HepG2 (cell line): Measurements from ENCODE around the gene CTNNA1. TPM values are rescaled to one million over a fixed set of nuclear protein-coding genes. Genes with fewer than 3 reads are reported as not detected.

ENCODE experiments used
- BHLHE40 ChIP-seq: IDR thresholded peaks from 2 replicates; pipeline ENCODE4 v1.6.1; 2011; ENCODE audit warnings: low read length, improper control_type of control experiment
- CAMTA2 ChIP-seq: sonication (generic); formaldehyde crosslinking; IDR thresholded peaks from 2 replicates; pipeline ENCODE4 v1.4.0; 2020; ENCODE audit warnings: mild to moderate bottlenecking, missing genetic modification reagents, borderline replicate concordance
- JUNB ChIP-seq: sonication (generic); formaldehyde crosslinking; IDR thresholded peaks from 2 replicates; pipeline ENCODE4 v1.8.0; 2022; ENCODE audit warnings: missing genetic modification reagents, mild to moderate bottlenecking, borderline replicate concordance
- NBN ChIP-seq: fragments of 450-650 bp; conservative IDR thresholded peaks from 2 replicates; pipeline ENCODE4 v1.6.1; 2017
- NFATC3 ChIP-seq: sonication (generic); formaldehyde crosslinking; IDR thresholded peaks from 2 replicates; pipeline ENCODE4 v1.5.1; 2020; ENCODE audit warnings: mild to moderate bottlenecking, missing genetic modification reagents
- NFIB ChIP-seq: sonication (generic); formaldehyde crosslinking; IDR thresholded peaks from 2 replicates; pipeline ENCODE4 v1.9.0; 2021; ENCODE audit warnings: missing genetic modification reagents, mild to moderate bottlenecking, borderline replicate concordance
- PCBP2 ChIP-seq: fragments of 200-400 bp; formaldehyde crosslinking; optimal IDR thresholded peaks from 2 replicates; pipeline ENCODE3; 2018; ENCODE audit warnings: low read length, low read depth; ENCODE audit not compliant: poor library complexity, severe bottlenecking
- POLR2A ChIP-seq, 2 experiments: IDR thresholded peaks; 2 replicates each; pipeline ENCODE4 v1.6.1; 2011; ENCODE audit warnings: low read depth in 2 of 2, low read length in 2 of 2, mild to moderate bottlenecking in 1 of 2, moderate library complexity in 1 of 2; ENCODE audit not compliant: insufficient read depth in 1 of 2
- RCOR2 ChIP-seq: IDR thresholded peaks from 2 replicates; pipeline ENCODE4 v1.6.1; 2016; ENCODE audit warnings: missing biosample characterization, missing genetic modification reagents
- SAP130 ChIP-seq: IDR thresholded peaks from 2 replicates; pipeline ENCODE4 v1.6.1; 2016; ENCODE audit warnings: low read depth
- ZNF260 ChIP-seq: sonication (generic); formaldehyde crosslinking; IDR thresholded peaks from 2 replicates; pipeline ENCODE4 v1.4.0; 2020; ENCODE audit warnings: missing genetic modification reagents, low read depth, mild to moderate bottlenecking, borderline replicate concordance
- ZSCAN12 ChIP-seq: sonication (generic); formaldehyde crosslinking; IDR thresholded peaks from 2 replicates; pipeline ENCODE4 v1.9.0; 2021; ENCODE audit warnings: mild to moderate bottlenecking, missing genetic modification reagents
- ZSCAN25 ChIP-seq: sonication (generic); formaldehyde crosslinking; IDR thresholded peaks from 2 replicates; pipeline ENCODE4 v1.8.0; 2022; ENCODE audit warnings: mild to moderate bottlenecking, missing genetic modification reagents
- polyA plus RNA-seq, 8 experiments: library from polyadenylated mRNA; depleted of rRNA in 3 of 8; stranded (reverse) in 7 of 8; unstranded in 1 of 8; fragments of >200 nt; fragmentation: Illumina TruSeq in 4 of 8; extraction: Trizol in 4 of 8; gene quantifications; 2 replicates each; pipeline versions ENCODE4 v1.2.1 to v1.2.3, GENCODE V29; 2011 to 2016; ENCODE audit warnings: low read depth in 4 of 8, missing spikeins in 1 of 8, mixed read lengths in 1 of 8; ENCODE audit not compliant: insufficient read depth in 1 of 8
- total RNA-seq, 5 experiments: library from RNA; depleted of rRNA; stranded (reverse); fragments of >200 nt; fragmentation: Illumina TruSeq; extraction: Trizol; gene quantifications; 2 replicates each; pipeline ENCODE4 v1.2.3, GENCODE V29; 2016; ENCODE audit warnings: low read depth in 1 of 5
- TF ChIP-seq, protein P1 (sequence below): fragments of 450-650 bp; IDR thresholded peaks from 2 replicates; pipeline ENCODE4 v1.6.1; 2016
- TF ChIP-seq, protein P2 (sequence below): sonication (generic); formaldehyde crosslinking; IDR thresholded peaks from 2 replicates; pipeline ENCODE4 v1.9.0; 2021; ENCODE audit warnings: mild to moderate bottlenecking, missing genetic modification reagents
- TF ChIP-seq, protein P3 (sequence below): sonication (generic); formaldehyde crosslinking; conservative IDR thresholded peaks from 2 replicates; pipeline ENCODE4 v1.8.1; 2023; ENCODE audit warnings: missing genetic modification reagents
- TF ChIP-seq, protein P4 (sequence below): sonication (generic); formaldehyde crosslinking; IDR thresholded peaks from 2 replicates; pipeline ENCODE4 v1.4.0; 2020; ENCODE audit warnings: missing genetic modification reagents

CTNNA1 gene
- total and polyA plus RNA-seq, 2 of the 13 experiments (the other 11 are each of a cell fraction or from before 2014, with no cell fraction given): 66.8 to 162 TPM

DNA sequence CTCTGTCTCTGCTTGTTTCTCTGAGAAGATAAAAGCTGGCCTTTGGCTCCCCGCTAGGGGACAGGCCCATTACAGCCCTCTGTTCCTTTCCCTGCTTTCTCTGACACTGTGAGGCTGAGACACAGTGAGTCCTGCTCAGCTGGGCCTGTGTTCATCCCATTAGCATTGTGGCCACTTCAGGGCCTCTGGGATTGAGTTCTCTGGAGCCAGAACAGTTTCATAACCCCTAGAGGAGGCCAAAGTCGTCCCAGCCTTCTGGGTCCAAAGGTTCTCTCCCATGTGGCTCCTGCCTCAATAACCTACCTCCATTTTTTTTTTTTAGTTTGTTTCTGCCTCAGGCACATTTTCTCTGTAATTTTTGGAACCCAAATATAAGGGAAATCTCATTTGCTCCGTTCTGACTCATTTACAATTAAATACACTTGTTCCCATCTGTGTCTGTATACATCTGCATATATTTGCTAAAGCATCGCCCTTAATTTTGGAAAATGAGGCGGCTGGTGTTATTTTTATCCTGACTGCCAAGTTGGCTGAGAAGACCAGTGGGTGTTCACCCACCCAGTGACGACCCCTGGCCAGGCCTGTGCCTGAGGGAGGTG, 27.3 kb upstream of the CTNNA1 start (continued):
- TF ChIP-seq, protein P1, sequence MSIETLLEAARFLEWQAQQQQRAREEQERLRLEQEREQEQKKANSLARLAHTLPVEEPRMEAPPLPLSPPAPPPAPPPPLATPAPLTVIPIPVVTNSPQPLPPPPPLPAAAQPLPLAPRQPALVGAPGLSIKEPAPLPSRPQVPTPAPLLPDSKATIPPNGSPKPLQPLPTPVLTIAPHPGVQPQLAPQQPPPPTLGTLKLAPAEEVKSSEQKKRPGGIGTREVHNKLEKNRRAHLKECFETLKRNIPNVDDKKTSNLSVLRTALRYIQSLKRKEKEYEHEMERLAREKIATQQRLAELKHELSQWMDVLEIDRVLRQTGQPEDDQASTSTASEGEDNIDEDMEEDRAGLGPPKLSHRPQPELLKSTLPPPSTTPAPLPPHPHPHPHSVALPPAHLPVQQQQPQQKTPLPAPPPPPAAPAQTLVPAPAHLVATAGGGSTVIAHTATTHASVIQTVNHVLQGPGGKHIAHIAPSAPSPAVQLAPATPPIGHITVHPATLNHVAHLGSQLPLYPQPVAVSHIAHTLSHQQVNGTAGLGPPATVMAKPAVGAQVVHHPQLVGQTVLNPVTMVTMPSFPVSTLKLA: no peak
- TF ChIP-seq NFIB (CRISPR knock-in tag): no peak
- no peak for TF ChIP-seq ZSCAN12 (CRISPR knock-in tag)
- TF ChIP-seq PCBP2: no peak
- no peak for TF ChIP-seq RCOR2 (CRISPR knock-in tag)
- no peak for TF ChIP-seq ZNF260 (CRISPR knock-in tag)
- TF ChIP-seq CAMTA2 (CRISPR knock-in tag): no peak
- TF ChIP-seq, protein P2, sequence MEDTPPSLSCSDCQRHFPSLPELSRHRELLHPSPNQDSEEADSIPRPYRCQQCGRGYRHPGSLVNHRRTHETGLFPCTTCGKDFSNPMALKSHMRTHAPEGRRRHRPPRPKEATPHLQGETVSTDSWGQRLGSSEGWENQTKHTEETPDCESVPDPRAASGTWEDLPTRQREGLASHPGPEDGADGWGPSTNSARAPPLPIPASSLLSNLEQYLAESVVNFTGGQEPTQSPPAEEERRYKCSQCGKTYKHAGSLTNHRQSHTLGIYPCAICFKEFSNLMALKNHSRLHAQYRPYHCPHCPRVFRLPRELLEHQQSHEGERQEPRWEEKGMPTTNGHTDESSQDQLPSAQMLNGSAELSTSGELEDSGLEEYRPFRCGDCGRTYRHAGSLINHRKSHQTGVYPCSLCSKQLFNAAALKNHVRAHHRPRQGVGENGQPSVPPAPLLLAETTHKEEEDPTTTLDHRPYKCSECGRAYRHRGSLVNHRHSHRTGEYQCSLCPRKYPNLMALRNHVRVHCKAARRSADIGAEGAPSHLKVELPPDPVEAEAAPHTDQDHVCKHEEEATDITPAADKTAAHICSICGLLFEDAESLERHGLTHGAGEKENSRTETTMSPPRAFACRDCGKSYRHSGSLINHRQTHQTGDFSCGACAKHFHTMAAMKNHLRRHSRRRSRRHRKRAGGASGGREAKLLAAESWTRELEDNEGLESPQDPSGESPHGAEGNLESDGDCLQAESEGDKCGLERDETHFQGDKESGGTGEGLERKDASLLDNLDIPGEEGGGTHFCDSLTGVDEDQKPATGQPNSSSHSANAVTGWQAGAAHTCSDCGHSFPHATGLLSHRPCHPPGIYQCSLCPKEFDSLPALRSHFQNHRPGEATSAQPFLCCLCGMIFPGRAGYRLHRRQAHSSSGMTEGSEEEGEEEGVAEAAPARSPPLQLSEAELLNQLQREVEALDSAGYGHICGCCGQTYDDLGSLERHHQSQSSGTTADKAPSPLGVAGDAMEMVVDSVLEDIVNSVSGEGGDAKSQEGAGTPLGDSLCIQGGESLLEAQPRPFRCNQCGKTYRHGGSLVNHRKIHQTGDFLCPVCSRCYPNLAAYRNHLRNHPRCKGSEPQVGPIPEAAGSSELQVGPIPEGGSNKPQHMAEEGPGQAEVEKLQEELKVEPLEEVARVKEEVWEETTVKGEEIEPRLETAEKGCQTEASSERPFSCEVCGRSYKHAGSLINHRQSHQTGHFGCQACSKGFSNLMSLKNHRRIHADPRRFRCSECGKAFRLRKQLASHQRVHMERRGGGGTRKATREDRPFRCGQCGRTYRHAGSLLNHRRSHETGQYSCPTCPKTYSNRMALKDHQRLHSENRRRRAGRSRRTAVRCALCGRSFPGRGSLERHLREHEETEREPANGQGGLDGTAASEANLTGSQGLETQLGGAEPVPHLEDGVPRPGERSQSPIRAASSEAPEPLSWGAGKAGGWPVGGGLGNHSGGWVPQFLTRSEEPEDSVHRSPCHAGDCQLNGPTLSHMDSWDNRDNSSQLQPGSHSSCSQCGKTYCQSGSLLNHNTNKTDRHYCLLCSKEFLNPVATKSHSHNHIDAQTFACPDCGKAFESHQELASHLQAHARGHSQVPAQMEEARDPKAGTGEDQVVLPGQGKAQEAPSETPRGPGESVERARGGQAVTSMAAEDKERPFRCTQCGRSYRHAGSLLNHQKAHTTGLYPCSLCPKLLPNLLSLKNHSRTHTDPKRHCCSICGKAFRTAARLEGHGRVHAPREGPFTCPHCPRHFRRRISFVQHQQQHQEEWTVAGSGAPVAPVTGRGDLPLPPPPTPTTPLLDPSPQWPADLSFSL (CRISPR knock-in tag): no peak
- TF ChIP-seq BHLHE40: no peak
- no peak for TF ChIP-seq NFATC3 (CRISPR knock-in tag)
- TF ChIP-seq, protein P3, sequence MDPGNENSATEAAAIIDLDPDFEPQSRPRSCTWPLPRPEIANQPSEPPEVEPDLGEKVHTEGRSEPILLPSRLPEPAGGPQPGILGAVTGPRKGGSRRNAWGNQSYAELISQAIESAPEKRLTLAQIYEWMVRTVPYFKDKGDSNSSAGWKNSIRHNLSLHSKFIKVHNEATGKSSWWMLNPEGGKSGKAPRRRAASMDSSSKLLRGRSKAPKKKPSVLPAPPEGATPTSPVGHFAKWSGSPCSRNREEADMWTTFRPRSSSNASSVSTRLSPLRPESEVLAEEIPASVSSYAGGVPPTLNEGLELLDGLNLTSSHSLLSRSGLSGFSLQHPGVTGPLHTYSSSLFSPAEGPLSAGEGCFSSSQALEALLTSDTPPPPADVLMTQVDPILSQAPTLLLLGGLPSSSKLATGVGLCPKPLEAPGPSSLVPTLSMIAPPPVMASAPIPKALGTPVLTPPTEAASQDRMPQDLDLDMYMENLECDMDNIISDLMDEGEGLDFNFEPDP (CRISPR knock-in tag): no peak
- peak; percentile 60 for TF ChIP-seq SAP130 (CRISPR knock-in tag)
- TF ChIP-seq, protein P4, sequence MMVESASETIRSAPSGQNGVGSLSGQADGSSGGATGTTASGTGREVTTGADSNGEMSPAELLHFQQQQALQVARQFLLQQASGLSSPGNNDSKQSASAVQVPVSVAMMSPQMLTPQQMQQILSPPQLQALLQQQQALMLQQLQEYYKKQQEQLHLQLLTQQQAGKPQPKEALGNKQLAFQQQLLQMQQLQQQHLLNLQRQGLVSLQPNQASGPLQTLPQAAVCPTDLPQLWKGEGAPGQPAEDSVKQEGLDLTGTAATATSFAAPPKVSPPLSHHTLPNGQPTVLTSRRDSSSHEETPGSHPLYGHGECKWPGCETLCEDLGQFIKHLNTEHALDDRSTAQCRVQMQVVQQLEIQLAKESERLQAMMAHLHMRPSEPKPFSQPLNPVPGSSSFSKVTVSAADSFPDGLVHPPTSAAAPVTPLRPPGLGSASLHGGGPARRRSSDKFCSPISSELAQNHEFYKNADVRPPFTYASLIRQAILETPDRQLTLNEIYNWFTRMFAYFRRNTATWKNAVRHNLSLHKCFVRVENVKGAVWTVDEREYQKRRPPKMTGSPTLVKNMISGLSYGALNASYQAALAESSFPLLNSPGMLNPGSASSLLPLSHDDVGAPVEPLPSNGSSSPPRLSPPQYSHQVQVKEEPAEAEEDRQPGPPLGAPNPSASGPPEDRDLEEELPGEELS (CRISPR knock-in tag): no peak
- no peak for TF ChIP-seq ZSCAN25
- no peak for TF ChIP-seq NBN
- TF ChIP-seq JUNB: no peak
- TF ChIP-seq POLR2A (IDR thresholded peaks at IDR 0.05; ENCODE audit: insufficient read depth in 1 of 2, low read depth in 2 of 2, low read length in 2 of 2): peak in 1 of 2 experiments; percentile 69; a peak in 2 of 4 replicates
